GM12878 (cell line): ENCODE data around the gene CRBN. TPM values are rescaled to one million over a fixed set of nuclear protein-coding genes. Genes with fewer than 3 reads are reported as not detected.

Experiments
- ATAC-seq: fragments of 200-7000 bp; cut with Tn5 transposase; 3 replicates; pipeline ENCODE4 v1.9.1; 2020; ENCODE audit warnings: mild to moderate bottlenecking, moderate library complexity
- BruUV-seq: library from RNA; stranded (reverse); fragments of 400-500 nt; replicated peaks from 2 replicates; lab custom pipeline; 2021; lab: Mats Ljungman, UMichigan
- CTCF ChIA-PET: fragments of 300-600 bp; sonication (Branson Sonifier 250); formaldehyde crosslinking; extraction: SDS; loops from one replicate; lab custom pipeline; 2021; ENCODE audit warnings: inconsistent platforms; lab: Yijun Ruan, JAX
- POLR2A ChIA-PET: fragments of 350-600 bp; formaldehyde crosslinking; extraction: SDS; loops from one replicate; lab custom pipeline; 2021; ENCODE audit warnings: inconsistent platforms; lab: Charles Lee
- RAD21 ChIA-PET: fragments of 300-600 bp; sonication (Branson Sonifier 250); formaldehyde crosslinking; loops from one replicate; lab custom pipeline; 2023; ENCODE audit warnings: antibody characterized with exemption; ENCODE audit not compliant: unreplicated experiment; lab: Charles Lee
- SMC1A ChIA-PET: fragments of 300-600 bp; sonication (Branson Sonifier 250); formaldehyde crosslinking; loops from one replicate; lab custom pipeline; 2023; ENCODE audit not compliant: unreplicated experiment, uncharacterized antibody; lab: Charles Lee
- DNase-seq: peaks from one replicate; pipeline ENCODE4 v3.0.0-alpha.2; 2011; ENCODE audit warnings: low read depth, low spot score
- FAIRE-seq: peaks from 3 replicates; lab custom pipeline; 2011; peaks lifted over from hg19 to GRCh38; lab: Jason Lieb, UNC
- H2AFZ ChIP-seq: 2 replicates; pipeline ENCODE4 v1.6.0; 2011; ENCODE audit warnings: low read depth, low read length, control low read depth; ENCODE audit not compliant: control insufficient read depth
- H3K27ac ChIP-seq: 2 replicates; pipeline ENCODE4 v1.5.1; 2011; ENCODE audit warnings: control low read depth; ENCODE audit not compliant: control insufficient read depth, insufficient read depth
- H3K27me3 ChIP-seq, 2 experiments: replicated peaks in 1 of 2; 2 replicates each; pipeline versions ENCODE4 v1.6.0 to v1.6.1; 2011; ENCODE audit warnings: low read length in 1 of 2; ENCODE audit not compliant: control insufficient read depth in 2 of 2, insufficient read depth in 2 of 2
- H3K36me3 ChIP-seq, 2 experiments: 2 replicates each; pipeline ENCODE4 v1.5.1; 2011; ENCODE audit warnings: low read length in 1 of 2; ENCODE audit not compliant: control insufficient read depth in 2 of 2, insufficient read depth in 2 of 2
- H3K4me1 ChIP-seq: 2 replicates; pipeline ENCODE4 v1.6.1; 2011; ENCODE audit warnings: mild to moderate bottlenecking, low read length, moderate library complexity, mixed read lengths; ENCODE audit not compliant: control insufficient read depth, insufficient read depth
- H3K4me2 ChIP-seq: 2 replicates; pipeline ENCODE4 v1.6.0; 2011; ENCODE audit warnings: control low read depth; ENCODE audit not compliant: control insufficient read depth, insufficient read depth
- H3K4me3 ChIP-seq: fragments of 200-600 bp; sonication (generic); 2 replicates; pipeline ENCODE4 v1.5.1; 2016
- H3K79me2 ChIP-seq: 2 replicates; pipeline ENCODE4 v1.6.0; 2011; ENCODE audit warnings: low read length; ENCODE audit not compliant: control insufficient read depth, insufficient read depth
- H3K9ac ChIP-seq: 2 replicates; pipeline ENCODE4 v1.8.0; 2011; ENCODE audit warnings: low read length, control low read depth, mixed read lengths; ENCODE audit not compliant: control insufficient read depth, insufficient read depth
- H3K9me3 ChIP-seq: replicated peaks from 3 replicates; pipeline ENCODE4 v1.5.1; 2011; ENCODE audit warnings: mild to moderate bottlenecking, low read length; ENCODE audit not compliant: control insufficient read depth, insufficient read depth
- H4K20me1 ChIP-seq: 2 replicates; pipeline ENCODE4 v1.6.0; 2011; ENCODE audit not compliant: control insufficient read depth, insufficient read depth
- ASH2L ChIP-seq: fragments of 300-600, 200-600 bp; sonication (generic); IDR thresholded peaks from 2 replicates; pipeline ENCODE4 v1.6.1; 2017; ENCODE audit warnings: low read depth, mild to moderate bottlenecking, borderline replicate concordance
- BRCA1 ChIP-seq: IDR thresholded peaks from 2 replicates; pipeline ENCODE4 v1.6.1; 2011; ENCODE audit warnings: low read depth, low read length, improper control_type of control experiment
- CREB1 ChIP-seq: IDR thresholded peaks from 2 replicates; pipeline ENCODE4 v1.6.1; 2012; ENCODE audit warnings: low read depth, mild to moderate bottlenecking, inconsistent platforms
- EP300 ChIP-seq, 2 experiments: fragments of 150-350 bp in 1 of 2; IDR thresholded peaks; 2 replicates each; pipeline ENCODE4 v1.6.1; 2011 to 2012; ENCODE audit warnings: low read depth in 2 of 2, low read length in 2 of 2, borderline replicate concordance in 1 of 2, improper control_type of control experiment in 1 of 2, inconsistent platforms in 1 of 2; ENCODE audit not compliant: control insufficient read depth in 1 of 2
- ESRRA ChIP-seq: IDR thresholded peaks from 2 replicates; pipeline ENCODE4 v1.6.1; 2012; ENCODE audit warnings: mild to moderate bottlenecking, low read length, improper control_type of control experiment
- NFXL1 ChIP-seq: fragments of 450-650 bp; IDR thresholded peaks from 2 replicates; pipeline ENCODE4 v1.6.1; 2017; ENCODE audit warnings: antibody characterized with exemption, mild to moderate bottlenecking, borderline replicate concordance
- NRF1 ChIP-seq: conservative IDR thresholded peaks from 2 replicates; pipeline ENCODE4 v1.6.1; 2011; ENCODE audit warnings: mild to moderate bottlenecking, low read depth, low read length, improper control_type of control experiment
- PKNOX1 ChIP-seq: fragments of 450-650 bp; IDR thresholded peaks from 2 replicates; pipeline ENCODE4 v1.6.1; 2016; ENCODE audit warnings: mild to moderate bottlenecking
- RAD21 ChIP-seq: IDR thresholded peaks from 2 replicates; pipeline ENCODE4 v1.6.1; 2011; ENCODE audit warnings: mild to moderate bottlenecking, low read depth, low read length, moderate library complexity; ENCODE audit not compliant: insufficient read depth
- RELB ChIP-seq: fragments of 450-650 bp; IDR thresholded peaks from 2 replicates; pipeline ENCODE4 v1.6.1; 2017; ENCODE audit warnings: low read depth, mild to moderate bottlenecking, moderate library complexity
- SKIL ChIP-seq: fragments of 450-650 bp; IDR thresholded peaks from 2 replicates; pipeline ENCODE4 v1.6.1; 2017; ENCODE audit warnings: mild to moderate bottlenecking, low read depth, inconsistent platforms; ENCODE audit not compliant: poor library complexity, severe bottlenecking
- TAF1 ChIP-seq: IDR thresholded peaks from 2 replicates; pipeline ENCODE4 v1.6.1; 2011; ENCODE audit warnings: mild to moderate bottlenecking, low read depth, low read length, borderline replicate concordance
- TARDBP ChIP-seq: IDR thresholded peaks from 2 replicates; pipeline ENCODE4 v1.6.1; 2016; ENCODE audit warnings: borderline replicate concordance
- ZSCAN29 ChIP-seq: fragments of 450-650 bp; IDR thresholded peaks from 2 replicates; pipeline ENCODE4 v1.6.1; 2017; ENCODE audit warnings: mild to moderate bottlenecking, moderate library complexity
- WGBS: methylation state at CpG from one replicate; pipeline ENCODE4 v1.1.6; 2016; ENCODE audit warnings: low lambda C conversion rate; ENCODE audit not compliant: insufficient replicate concordance, insufficient coverage; ENCODE audit errors: missing lambda C conversion rate; 5-methylcytosine and 5-hydroxymethylcytosine counted together
- in situ Hi-C: fragments of 300-500 bp; cut with MboI; formaldehyde crosslinking; loops from 9 replicates; pipeline ENCODE4 v1.14.3; 2018; ENCODE audit warnings: mixed read lengths
- intact Hi-C: fragments of 100-400 bp; cut with micrococcal nuclease; formaldehyde crosslinking; loops from one replicate; pipeline ENCODE4 v1.14.2; 2022; ENCODE audit not compliant: unreplicated experiment
- polyA plus RNA-seq, 11 experiments: library from polyadenylated mRNA; depleted of rRNA in 4 of 11; unstranded in 6 of 11; stranded (reverse) in 5 of 11; fragments of >200 nt; fragmentation: Nextera tagmentation in 4 of 11; fragmentation: Illumina TruSeq in 1 of 11; extraction: Ambion mirVana in 4 of 11; extraction: Trizol in 1 of 11; gene quantifications; 1 replicate in 1 of 11; 2 replicates in 10 of 11; pipeline versions ENCODE4 v1.2.1 to v1.2.3, GENCODE V29; 2011 to 2016; ENCODE audit warnings: inconsistent platforms in 2 of 11, missing spikeins in 2 of 11, low read depth in 1 of 11
- total RNA-seq, 4 experiments: library from RNA; depleted of rRNA in 3 of 4; stranded (reverse); fragments of >200 nt in 3 of 4; fragmentation: Illumina TruSeq in 1 of 4; extraction: Trizol in 1 of 4; gene quantifications; 2 replicates each; pipeline versions ENCODE4 v1.2.1 to v1.2.3, GENCODE V29; 2013 to 2021

CRBN gene
- total and polyA plus RNA-seq, 10 of the 15 experiments (the other 5 are each of a cell fraction or from before 2014, with no cell fraction given) = 21.7 to 115 (median 35.8) TPM

GRCh38 chr3:3209714-3210113 lies 30.2 kb upstream of the CRBN start:
- Histone ChIP-seq H3K9ac (no peak overlapping the region), H3K79me2 (no peaks in the 10 kb centered on the region), H3K4me2 (no peak overlapping the region), H3K4me3 (no peak overlapping the region)
- RAD21 ChIA-PET = interaction anchor here (0.7 to 1.4 kb wide), 4 partner anchors 9 to 788 kb away, joined by 3 to 6 read pairs (median 4); no protein-coding TSS in a partner anchor
- SMC1A ChIA-PET = interaction anchor here (0.8 to 1.2 kb wide), 3 partner anchors 9 to 128 kb away, joined by 3 to 6 read pairs (median 3); no protein-coding TSS in a partner anchor
- no peak for TF ChIP-seq NRF1
- no peak for TF ChIP-seq RAD21
- no peak for TF ChIP-seq CREB1
- TF ChIP-seq SKIL = no peak
- TF ChIP-seq NFXL1 = no peak
- TF ChIP-seq EP300 (IDR thresholded peaks at IDR 0.05; ENCODE audit: borderline replicate concordance in 1 of 2, control insufficient read depth in 1 of 2, low read depth in 2 of 2, low read length in 2 of 2) = no peak
- TF ChIP-seq TARDBP = no peak
- TF ChIP-seq ESRRA = no peak
- no peak for TF ChIP-seq RELB
- no peak for TF ChIP-seq ZSCAN29
- TF ChIP-seq ASH2L = no peak
- no peak for TF ChIP-seq BRCA1
- no peak for TF ChIP-seq TAF1
- no peak for TF ChIP-seq PKNOX1
- TF ChIP-seq, all 136 proteins: peak for 0
- ChIA-PET CTCF (interaction anchor here (0.8 to 4.4 kb wide), 2 partner anchors 9 to 789 kb away, joined by 4 to 28 read pairs; no protein-coding TSS in a partner anchor), POLR2A (no interaction called here)
- Histone ChIP-seq H3K36me3 (no peaks in the 10 kb centered on the region), H2AFZ (no peak overlapping the region), H3K27me3 (no peaks in the 10 kb centered on the region; a peak in 1 of 4 replicates), H4K20me1 (no peaks in the 10 kb centered on the region), H3K4me1 (no peaks in the 10 kb centered on the region), H3K27ac (no peak overlapping the region), H3K9me3 (no peaks in the 10 kb centered on the region)
- no TSS peak for BruUV-seq
- in situ Hi-C loops (loop anchor here (5.0 kb wide), 1 partner anchor 788 kb away; no protein-coding TSS in a partner anchor), intact Hi-C loops (loop anchor here (10.0 kb wide), 1 partner anchor 435 kb away; no protein-coding TSS in a partner anchor)
- 23% methylated on average over 2 of the region's 2 CpGs for WGBS
- no peak for FAIRE-seq
- ATAC-seq = no peak
- no peak for DNase-seq
